GM21576 (cell line): ENCODE measurements around the gene CALR.
"Not testable (repeated sequence)": the region's sequence is repeated elsewhere in the genome, so short reads cannot be mapped to it uniquely, and the experiment has no call there.

Experiments used
- ATAC-seq: cut with Tn5 transposase; IDR thresholded peaks from one replicate; pipeline ENCODE4 v1.9.1; 2021; ENCODE audit warnings: mild to moderate bottlenecking, moderate library complexity; ENCODE audit not compliant: unreplicated experiment

CALR gene

DNA sequence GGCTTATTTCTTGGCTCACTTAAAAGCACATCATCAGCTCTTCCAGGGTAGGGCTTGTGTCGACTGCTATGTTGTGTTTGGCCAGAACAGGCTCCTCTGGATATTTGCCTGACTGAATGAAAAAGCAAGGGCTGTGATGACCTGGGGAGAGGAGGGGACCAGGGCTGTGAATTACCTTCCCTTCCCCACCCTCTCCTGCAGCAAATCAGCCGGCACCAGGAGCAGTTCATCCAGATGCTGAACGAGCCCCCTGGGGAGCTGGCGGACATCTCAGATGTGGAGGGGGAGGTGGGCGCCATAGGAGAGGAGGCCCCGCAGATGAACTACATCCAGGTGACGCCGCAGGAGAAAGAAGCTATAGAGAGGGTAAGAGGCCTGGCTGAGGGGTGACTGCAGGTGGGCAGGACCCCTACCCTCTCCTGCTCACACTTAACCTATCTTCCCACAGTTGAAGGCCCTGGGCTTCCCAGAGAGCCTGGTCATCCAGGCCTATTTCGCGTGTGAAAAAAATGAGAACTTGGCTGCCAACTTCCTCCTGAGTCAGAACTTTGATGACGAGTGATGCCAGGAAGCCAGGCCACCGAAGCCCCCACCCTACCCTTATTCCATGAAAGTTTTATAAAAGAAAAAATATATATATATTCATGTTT is 14.2 kb downstream of the CALR start:
- ATAC-seq = no peak

DNA sequence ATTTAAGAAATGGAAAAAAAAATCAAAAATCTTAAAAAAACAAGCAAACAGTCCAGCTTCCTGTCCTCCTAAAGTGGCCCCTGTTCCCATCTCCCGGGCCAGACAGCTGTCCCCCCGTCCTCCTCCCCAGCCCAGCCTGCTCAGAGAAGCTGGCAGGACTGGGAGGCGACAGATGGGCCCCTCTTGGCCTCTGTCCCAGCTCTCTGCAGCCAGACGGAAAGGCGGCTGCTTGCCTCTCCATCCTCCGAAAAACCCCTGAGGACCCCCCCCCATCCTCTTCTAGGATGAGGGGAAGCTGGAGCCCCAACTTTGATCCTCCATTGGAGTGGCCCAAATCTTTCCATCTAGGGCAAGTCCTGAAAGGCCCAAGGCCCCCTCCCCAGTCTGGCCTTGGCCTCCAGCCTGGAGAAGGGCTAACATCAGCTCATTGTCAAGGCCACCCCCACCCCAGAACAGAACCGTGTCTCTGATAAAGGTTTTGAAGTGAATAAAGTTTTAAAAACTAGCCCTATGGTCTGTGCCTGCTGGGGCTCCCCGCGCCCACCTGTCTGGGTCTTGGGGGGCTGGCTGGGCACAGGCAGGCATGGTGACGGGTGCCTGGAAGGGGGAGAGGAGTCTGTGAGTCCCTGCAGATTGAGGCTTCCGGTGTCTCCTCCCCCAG is 14.9 kb downstream of the CALR start:
- ATAC-seq = no peak

DNA sequence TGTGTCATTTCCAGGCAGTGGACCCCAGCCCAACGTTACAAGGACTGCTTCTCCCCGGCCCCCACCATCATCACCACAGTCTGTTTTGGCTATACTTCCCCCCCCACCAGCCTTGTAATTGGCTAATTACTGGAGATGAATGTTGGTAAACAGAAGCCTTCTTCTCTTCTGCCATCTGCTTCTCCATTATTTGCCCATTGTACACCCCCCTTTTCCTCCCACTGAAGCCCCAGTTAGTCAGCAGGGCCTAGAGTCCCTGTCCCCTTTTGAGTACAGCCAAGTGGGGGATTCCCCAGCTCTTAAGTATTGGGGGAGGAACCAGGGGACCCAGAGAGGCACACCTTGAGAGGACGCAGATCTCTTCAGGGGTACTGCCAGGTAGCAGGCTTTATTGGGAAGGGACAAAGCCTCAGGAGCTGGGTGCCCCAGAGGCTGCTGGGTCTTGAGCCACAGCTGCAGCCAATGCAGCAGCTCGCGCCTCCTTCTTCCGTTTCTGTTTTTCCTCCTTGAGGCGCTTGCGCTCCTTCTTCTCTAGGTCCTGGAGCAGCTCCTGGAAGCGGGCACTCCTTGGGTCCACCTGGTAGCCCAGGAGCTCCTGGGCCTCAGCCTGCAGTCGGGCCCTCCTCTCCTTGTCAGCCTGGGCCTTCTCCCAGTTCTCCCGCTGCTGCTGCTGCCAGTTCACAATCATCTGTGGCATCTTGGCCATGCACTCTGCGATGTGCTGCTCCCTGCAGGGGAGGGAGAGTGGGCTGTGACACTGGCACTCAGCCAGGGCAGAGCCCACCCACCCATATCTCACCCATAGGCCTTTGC is 15.6 kb downstream of the CALR start:
- ATAC-seq = no peak

DNA sequence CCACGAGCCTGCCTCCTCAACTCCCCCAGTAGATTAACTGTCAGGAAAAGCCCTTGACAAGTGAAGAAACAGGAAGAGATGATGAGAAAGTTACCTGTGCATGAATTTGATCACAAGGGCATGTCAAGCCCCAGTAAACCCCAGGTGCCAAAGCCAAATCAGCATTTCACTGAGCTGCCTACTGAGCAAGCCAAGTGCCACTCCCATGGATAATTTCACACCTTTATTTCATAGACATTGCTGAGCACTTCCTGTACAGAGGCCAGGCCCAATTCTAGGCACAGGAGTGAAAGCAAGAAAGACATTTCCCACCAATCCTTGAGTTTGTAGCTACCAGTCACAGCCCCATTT is 16.2 kb downstream of the CALR start:
- ATAC-seq = no peak

DNA sequence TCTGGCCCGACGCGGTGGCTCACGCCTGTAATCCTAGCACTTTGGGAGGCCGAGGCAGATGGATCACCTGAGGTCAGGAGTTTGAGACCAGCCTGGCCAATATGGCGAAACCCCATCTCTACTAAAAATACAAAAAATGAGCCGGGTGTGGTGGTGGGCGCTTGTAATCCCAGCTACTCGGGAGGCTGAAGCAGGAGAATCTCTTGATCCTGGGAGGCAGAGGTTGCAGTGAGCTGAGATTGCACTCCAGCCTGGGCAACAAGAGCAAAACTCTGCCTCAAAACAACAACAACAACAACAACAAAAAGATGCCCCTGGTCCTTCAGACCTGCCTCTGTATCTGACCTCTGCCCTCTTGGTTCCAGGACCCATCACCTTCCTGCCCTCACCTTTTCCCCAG is 17.2 kb downstream of the CALR start:
- not testable (repeated sequence) for ATAC-seq

DNA sequence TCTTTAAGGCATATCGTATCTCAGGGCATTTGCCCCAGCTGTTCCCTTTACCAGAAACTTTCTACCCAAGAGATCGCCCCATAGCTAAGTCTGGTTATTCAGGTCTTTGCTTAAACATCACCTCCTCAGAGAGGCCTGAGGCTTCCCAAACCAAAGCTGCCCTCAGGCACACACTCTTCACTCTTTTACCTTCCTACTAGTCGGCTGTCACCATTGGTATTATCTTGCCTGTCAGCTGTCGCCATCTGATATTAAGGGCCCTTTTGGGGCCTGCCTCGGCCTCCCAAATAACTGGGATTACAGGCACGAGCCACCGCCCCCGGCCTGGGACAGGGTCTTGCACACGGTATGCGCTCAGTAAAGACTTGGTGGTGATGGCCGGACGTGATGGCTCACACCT is 17.6 kb downstream of the CALR start:
- no peak for ATAC-seq

DNA sequence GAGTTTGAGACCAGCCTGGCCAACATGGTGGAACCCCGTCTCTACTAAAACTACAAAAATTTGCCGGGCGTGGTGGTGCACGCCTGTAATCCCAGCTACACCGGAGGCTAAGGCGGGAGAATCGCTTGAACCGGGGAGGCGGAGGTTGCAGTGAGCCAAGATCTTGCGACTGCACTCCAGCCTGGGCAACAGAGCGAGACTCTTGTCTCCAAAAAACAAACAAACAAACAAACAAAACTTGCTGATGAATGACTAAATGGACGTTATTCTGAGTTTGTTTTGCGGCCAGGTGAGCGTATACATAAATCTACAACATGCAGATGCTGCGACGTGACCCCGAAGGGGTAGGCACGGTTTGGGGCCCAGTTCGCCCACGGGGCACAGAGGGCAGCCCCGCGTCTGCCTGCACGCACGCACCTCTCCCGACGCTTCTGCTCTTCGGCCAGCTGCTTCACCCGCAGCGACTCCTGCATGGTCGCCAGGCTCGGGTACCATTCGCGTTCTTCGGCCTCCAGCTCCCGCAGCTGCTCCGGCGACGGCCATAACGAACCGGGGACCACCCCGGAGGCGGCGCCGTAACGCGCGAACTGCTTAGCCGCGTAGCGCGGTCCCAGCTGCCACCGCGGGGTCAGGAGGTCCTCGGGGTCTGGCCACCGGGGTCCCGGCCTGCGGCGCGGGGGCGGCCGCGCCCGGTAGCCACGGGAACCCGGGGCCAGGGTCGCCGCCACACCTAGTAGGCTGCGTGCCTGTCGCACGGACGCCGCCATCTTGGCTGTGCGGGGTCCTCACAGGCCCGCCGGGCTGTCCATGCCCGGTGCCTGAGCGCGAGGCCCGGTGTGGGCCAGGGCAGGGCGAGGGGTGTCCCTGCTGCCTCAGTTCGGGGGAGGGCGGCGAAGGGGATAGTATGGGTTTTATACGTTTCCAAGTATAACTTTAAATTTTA is 18.3 kb downstream of the CALR start, which contains the start of gene GADD45GIP1:
TSS of gene GADD45GIP1 (minus strand) at position 778 of the 943 bp plus-strand sequence. CDS start at position 767, 11 bp downstream.
- ATAC-seq = peak; percentile 52

DNA sequence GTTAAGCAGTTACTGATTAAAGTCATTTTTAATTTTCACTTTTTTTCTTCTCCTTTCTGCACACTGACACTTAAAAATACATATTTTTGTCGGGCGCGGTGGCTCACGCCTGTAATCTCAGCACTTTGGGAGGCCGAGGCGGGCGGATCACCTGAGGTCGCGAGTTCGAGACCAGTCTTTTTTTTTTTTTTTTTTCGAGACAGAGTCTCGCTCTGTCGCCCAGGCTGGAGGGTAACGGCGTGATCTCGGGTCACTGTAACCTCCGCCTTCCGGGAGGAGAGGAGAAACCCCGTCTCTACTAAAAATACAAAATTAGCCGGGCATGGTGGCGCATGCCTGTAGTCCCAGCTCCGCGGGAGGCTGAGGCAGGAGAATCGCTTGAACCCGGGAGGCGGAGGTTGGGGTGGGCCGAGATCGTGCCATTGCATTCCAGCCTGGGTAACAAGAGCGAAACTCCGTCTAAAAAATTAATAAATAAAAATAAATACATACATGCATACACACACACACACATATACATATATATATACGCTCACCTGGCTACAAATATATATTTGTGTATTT is 19.1 kb downstream of the CALR start:
- not testable (repeated sequence) for ATAC-seq

DNA sequence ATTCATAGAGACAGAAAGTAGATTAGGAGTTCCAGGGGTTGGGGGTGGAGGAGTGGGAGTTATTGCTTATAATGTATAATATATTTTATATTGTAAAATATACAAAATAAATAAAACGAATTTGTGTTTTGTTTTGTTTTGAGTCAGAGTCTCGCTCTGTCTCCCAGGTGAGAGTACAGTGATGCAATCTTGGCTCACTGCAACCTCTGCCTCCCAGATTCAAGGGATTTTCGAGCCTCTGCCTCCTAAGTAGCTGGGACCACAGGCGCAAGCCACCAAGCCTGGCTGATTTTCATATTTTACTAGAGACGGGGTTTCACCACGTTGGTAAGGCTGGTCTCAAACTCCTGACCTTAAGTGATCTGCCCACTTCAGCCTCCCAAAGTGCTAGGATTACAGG is 21.1 kb downstream of the CALR start:
- ATAC-seq = no peak

DNA sequence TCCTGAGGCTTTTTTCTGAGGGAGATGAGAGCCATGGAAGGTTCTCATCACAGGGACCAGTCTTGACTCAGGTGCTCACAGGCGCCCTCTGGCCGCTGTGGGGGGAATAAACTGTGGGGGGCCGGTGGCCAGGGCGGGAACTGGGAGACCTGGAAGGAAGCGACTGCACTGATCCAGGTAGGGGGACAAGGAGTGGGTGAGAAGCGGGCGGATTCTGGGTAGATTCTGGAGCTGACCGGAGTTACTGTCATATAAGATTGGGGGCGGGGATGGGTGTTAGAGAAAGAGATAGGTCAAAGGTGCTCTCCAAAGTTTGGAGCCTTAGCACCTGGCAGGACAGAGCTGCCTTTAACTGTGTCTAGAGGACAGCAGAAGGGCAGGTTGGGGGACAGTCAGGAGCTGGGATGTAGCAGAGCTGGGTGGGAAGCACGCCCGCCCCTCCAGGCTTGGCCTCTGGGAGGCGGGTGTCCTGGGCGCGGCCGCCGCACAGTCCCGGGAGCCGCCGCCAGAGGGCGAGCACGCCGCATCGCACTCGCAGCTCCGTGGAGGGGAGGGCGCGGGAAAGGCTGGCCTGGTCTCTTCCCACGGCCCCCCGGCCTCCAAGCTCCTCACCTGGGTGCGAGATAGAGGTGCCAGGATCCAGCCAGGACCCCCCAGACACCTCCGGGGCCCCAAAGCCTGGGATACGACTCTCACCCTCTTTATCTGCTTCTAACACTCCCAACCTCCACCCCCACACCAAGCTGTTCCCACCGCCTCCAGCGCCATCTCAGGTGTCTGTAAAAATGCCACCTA is 26.8 kb downstream of the CALR start:
- peak; percentile 55 for ATAC-seq

DNA sequence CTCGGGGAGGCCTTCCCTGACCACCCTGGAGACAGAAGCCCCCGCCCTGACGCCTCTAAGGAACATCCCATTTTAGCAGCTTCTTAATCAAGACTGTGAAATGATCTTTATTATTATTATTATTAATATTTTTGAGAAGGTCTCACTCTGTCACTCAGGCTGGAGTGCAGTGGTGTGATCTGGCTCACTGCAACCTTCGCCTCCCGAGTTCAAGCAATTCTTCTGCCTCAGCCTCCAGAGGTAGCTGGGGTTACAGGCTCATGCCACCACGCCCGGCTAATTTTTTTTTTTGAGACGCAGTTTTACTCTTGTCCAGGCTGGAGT is 27.4 kb downstream of the CALR start:
- no peak for ATAC-seq

DNA sequence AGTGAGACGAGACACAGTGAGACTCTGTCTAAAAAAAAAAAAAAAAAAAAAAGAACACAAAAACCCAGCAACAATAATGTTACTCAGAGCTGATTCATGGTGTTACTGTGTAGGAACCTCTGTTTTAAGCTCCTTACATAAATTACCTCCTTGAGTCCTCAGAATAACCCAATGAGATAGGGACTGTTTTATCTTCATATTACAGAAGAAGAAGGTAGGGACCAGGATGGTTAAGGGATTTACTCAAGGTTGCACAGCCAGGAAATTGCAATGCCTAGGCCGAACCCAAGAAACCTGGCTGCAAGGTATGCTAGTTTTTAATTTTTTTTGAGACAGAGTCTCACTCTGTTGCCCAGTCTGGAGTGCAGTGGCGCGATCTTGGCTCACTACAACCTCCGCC is 29.5 kb downstream of the CALR start:
- ATAC-seq = no peak

DNA sequence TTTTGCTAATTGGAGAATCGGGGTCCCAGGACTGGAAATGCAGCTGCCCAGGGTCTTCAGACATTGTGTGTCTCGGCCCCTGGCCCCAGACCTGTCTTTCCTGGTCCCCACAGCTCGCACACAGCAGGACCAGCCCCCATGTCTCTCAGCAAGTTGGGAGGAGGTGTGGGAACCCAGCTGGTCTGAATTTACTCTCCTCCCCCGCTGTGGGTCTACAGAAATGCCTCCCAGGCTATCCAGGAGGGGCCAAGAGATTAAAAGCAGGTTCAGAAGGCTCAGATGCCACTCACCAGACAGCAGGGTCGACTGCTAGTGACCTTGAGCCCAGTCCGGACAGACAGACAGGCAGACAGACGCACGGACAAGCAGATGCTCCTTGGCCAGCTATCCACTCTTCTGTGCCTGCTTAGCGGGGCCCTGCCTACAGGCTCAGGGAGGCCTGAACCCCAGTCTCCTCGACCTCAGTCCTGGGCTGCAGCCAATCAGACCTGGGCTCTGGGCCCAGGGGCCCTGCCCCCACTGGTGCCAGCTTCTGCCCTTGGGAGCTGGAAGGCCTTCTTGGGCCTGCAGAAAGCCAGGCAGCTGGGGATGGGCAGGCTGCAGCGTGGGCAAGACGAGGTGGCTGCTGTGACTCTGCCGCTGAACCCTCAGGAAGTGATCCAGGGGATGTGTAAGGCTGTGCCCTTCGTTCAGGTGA is 31.0 kb downstream of the CALR start, which contains the start of gene DAND5:
TSS of gene DAND5 (plus strand) at position 285 of the 697 bp plus-strand sequence. CDS start at position 370, 85 bp downstream.
- ATAC-seq = no peak

DNA sequence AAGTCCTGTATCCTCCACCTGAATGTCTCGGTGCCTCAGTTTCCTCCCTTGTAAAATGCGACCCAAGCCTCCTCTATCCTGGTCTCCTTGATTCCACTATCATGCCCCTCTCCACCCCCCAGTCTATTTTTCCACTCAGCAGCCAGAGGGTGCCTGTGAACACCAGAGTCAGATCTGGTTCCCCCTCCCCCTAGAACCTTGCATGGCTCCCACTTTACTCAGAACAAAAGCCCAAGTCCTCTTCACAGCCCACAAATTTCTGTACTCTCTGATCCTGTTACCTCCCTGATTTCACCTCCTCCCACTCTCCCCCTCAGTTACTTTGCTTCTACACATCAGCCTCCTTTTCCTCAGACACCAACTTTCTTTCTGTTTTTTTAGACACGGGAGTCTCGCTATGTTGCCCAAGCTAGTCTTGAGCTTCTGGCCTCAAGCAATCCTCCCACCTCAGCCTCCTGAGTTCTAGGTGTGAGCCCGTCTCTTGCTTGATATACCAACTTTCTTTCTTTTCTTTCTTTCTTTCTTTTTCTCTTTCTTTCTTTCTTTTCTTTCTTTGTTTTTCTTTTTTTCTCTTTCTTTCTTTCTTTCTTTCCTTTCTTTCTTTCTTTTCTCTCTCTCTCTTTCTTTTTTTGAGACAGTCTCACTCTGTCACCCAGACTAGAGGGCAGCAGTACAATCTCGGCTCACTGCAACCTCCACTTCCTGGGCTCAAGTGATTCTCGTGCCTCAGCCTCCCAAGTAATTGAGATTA is 31.8 kb downstream of the CALR start:
- ATAC-seq = no peak

DNA sequence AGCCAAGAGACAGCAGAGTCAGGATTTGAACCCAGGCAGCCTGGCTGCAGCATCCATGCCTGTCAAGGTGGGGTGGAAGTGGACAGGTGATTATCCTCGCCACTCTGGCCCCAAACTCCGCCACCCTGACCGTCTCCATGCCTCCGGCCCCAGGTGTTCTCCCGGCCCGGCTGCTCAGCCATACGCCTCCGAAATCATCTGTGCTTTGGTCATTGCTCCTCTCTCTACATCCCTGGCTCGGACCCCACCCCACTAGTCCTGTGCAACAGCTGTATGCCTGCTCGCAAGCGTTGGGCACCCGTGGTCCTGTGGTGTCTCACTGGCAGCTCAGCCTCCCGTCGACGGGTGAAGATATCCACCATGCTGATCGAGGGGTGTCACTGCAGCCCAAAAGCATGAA is 34.8 kb downstream of the CALR start:
- ATAC-seq = no peak

DNA sequence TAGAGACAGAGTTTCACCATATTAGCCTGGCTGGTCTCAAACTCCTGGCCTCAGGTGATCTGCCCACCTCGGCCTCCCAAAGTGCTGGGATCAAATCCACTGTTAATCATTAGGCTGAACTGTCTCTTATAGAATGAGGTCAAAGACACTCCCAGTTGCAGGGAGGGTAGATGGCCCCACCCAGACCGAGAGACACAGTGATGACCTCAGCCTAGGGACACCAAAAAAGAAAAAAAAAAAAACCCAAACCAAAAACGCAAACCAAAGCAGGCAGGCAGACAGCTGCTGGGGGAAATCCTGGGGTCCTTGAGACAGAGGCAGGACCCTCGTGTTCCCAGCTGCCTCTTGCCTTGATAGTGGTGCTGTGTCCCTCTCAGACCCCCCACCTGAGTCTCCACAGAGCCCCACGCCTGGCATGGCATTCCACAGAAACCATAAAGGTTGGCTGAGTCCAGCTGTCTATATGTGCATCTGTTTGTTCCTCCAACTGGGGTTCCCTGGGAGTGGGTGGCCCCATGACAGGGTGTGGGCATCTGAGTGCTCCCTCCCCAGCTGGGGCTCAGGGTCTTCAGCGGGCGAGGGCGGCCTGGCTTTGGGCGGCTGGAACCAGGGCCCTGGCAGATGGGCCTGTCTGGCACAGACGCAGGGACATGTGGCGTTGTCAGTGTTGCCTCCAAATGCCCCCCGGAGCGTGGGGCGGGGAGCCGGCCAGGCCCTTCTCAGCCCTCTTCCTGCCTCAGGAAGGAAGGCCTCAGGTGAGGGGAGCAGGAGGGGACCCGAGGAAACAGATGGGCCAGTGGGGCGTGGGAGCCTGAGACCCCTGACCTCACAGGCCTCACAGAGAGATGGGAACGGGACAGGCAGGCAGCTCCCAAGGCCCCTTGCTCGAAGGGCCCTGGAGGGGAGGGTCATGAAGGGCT is 36.2 kb downstream of the CALR start:
- no peak for ATAC-seq

DNA sequence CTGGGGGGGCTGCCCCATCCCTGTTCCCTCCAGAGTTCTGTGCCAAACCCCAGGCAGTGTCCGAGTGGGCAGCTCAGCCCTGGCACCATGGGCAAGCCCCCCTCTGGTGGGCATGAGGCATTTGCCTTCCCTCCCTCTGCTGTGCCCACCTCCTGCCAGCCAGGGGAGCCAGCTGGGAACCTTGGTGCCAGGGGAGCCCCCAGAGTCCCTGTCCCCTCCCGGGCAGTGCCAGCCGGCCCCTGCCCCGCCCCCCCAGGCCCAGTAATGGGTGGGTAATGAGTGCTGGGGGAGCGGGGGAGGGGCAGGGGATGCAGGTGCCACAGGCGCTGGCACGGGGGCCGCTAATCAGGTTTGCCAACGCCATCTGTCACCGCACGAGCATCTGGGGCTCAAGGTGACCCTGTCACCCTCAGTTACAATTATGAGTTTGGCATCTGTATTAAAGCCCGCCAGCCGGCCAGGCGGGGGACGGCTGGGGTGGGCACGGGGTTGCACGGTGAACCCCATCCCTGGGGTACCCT is 36.9 kb downstream of the CALR start:
- no peak for ATAC-seq
